ENCODE measurements around the gene APC2.

The APC2 gene

DNA sequence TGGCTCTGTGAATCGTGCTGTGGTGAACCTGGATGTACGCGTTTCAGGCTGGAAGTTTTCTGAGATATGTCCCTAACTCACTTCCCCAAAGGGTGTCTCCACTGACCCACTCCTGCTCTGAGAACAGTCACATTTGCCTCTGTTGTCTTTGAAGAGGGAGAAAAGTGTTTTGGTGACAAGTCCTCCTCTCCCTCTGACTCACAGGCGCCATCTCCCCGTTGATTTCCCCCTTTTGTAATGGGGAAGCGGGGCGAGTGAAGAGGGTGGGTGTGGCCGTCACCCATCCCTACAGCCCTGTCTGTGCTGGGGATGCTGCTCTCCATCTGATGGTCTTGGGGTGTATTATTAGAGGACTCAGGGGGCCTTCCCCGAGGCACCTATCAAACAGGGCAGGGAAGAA, 9.6 kb downstream of the APC2 start:
- Histone ChIP-seq H3K9ac (ENCODE audit: low read length) (no peak overlapping the region), H3K4me3 (ENCODE audit: low read length) (no peak overlapping the region), H3K9me3 (ENCODE audit: control insufficient read depth, low read length) (no peaks in the 10 kb centered on the region), H3K4me1 (ENCODE audit: control insufficient read depth, insufficient read depth, low read length) (peaks cover 26% of the 10 kb centered on the region), H3K36me3 (ENCODE audit: control insufficient read depth, insufficient read depth, low read length) (no peaks in the 10 kb centered on the region), H3K27me3 (ENCODE audit: control insufficient read depth, insufficient read depth, low read length) (peaks cover 40% of the 10 kb centered on the region)

GRCh38 chr19:1460033-1460995, 10.4 kb downstream of the APC2 start:
- Histone ChIP-seq H3K9ac (ENCODE audit: low read length) (no peak overlapping the region), H3K4me3 (ENCODE audit: low read length) (no peak overlapping the region), H3K9me3 (ENCODE audit: control insufficient read depth, low read length) (no peaks in the 10 kb centered on the region), H3K36me3 (ENCODE audit: control insufficient read depth, insufficient read depth, low read length) (no peaks in the 10 kb centered on the region), H3K4me1 (ENCODE audit: control insufficient read depth, insufficient read depth, low read length) (peaks cover 21% of the 10 kb centered on the region), H3K27me3 (ENCODE audit: control insufficient read depth, insufficient read depth, low read length) (peaks cover 40% of the 10 kb centered on the region)

DNA sequence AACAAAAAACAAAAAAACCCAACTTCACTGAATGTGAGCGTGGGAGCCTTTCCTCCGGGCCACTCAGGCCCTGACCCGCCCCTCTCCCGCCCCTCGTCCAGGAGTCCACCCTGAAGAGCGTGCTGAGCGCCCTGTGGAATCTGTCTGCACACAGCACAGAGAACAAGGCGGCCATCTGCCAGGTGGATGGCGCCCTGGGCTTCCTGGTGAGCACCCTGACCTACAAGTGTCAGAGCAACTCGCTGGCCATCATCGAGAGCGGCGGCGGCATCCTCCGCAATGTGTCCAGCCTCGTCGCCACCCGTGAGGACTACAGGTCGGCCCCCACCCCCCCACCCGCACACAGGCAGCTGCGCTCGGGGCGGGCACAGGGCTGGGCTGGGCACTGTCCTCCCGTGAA, 11.9 kb downstream of the APC2 start:
- H3K4me3 ChIP-seq (ENCODE audit: low read length): no peak overlapping the region
- no peaks in the 10 kb centered on the region for H3K36me3 ChIP-seq (ENCODE audit: control insufficient read depth, insufficient read depth, low read length)
- H3K9me3 ChIP-seq (ENCODE audit: control insufficient read depth, low read length): no peaks in the 10 kb centered on the region
- H3K27me3 ChIP-seq (ENCODE audit: control insufficient read depth, insufficient read depth, low read length): peaks cover 40% of the 10 kb centered on the region
- no peak overlapping the region for H3K9ac ChIP-seq (ENCODE audit: low read length)
- H3K4me1 ChIP-seq (ENCODE audit: control insufficient read depth, insufficient read depth, low read length): peaks cover 19% of the 10 kb centered on the region

GRCh38 chr19:1465191-1466016, 15.5 kb downstream of the APC2 start:
- H3K9me3 ChIP-seq (ENCODE audit: control insufficient read depth, low read length): no peaks in the 10 kb centered on the region
- no peak overlapping the region for H3K9ac ChIP-seq (ENCODE audit: low read length)
- no peak overlapping the region for H3K4me3 ChIP-seq (ENCODE audit: low read length)
- H3K36me3 ChIP-seq (ENCODE audit: control insufficient read depth, insufficient read depth, low read length): no peaks in the 10 kb centered on the region
- peaks cover 32% of the 10 kb centered on the region for H3K4me1 ChIP-seq (ENCODE audit: control insufficient read depth, insufficient read depth, low read length)
- H3K27me3 ChIP-seq (ENCODE audit: control insufficient read depth, insufficient read depth, low read length): peaks cover 48% of the 10 kb centered on the region

DNA sequence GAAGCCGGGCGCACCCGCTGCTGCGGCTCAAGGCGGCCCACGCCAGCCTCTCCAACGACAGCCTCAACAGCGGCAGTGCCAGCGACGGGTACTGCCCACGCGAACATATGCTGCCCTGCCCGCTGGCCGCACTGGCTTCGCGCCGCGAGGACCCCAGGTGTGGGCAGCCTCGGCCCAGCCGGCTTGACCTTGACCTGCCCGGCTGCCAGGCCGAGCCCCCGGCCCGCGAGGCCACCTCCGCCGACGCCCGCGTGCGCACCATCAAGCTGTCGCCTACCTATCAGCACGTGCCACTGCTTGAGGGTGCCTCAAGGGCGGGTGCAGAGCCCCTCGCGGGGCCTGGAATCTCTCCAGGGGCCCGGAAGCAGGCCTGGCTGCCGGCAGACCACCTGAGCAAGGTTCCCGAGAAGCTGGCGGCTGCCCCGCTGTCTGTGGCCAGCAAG, 16.1 kb downstream of the APC2 start:
- Histone ChIP-seq H3K27me3 (ENCODE audit: control insufficient read depth, insufficient read depth, low read length) (peaks cover 55% of the 10 kb centered on the region), H3K4me1 (ENCODE audit: control insufficient read depth, insufficient read depth, low read length) (peaks cover 39% of the 10 kb centered on the region), H3K9me3 (ENCODE audit: control insufficient read depth, low read length) (no peaks in the 10 kb centered on the region), H3K4me3 (ENCODE audit: low read length) (no peak overlapping the region), H3K9ac (ENCODE audit: low read length) (no peak overlapping the region), H3K36me3 (ENCODE audit: control insufficient read depth, insufficient read depth, low read length) (no peaks in the 10 kb centered on the region)

- peaks cover 61% of the 10 kb centered on the region for H3K27me3 ChIP-seq (ENCODE audit: control insufficient read depth, insufficient read depth, low read length)
- H3K4me1 ChIP-seq (ENCODE audit: control insufficient read depth, insufficient read depth, low read length): peaks cover 45% of the 10 kb centered on the region
- H3K9me3 ChIP-seq (ENCODE audit: control insufficient read depth, low read length): no peaks in the 10 kb centered on the region
- H3K36me3 ChIP-seq (ENCODE audit: control insufficient read depth, insufficient read depth, low read length): no peaks in the 10 kb centered on the region
- H3K9ac ChIP-seq (ENCODE audit: low read length): no peak overlapping the region
- no peak overlapping the region for H3K4me3 ChIP-seq (ENCODE audit: low read length)
These were observed 16.7 kb downstream of the APC2 start for GRCh38 chr19:1466461-1467214.

DNA sequence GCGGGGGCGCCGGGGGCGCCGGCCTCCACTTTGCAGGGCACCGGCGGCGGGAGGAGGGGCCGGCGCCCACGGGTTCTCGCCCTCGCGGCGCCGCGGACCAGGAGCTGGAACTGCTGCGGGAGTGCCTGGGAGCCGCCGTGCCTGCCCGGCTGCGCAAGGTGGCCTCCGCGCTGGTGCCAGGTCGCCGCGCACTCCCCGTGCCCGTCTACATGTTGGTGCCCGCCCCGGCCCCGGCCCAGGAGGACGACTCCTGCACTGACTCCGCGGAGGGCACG, 17.2 kb downstream of the APC2 start:
- Histone ChIP-seq H3K4me1 (ENCODE audit: control insufficient read depth, insufficient read depth, low read length) (peaks cover 49% of the 10 kb centered on the region), H3K27me3 (ENCODE audit: control insufficient read depth, insufficient read depth, low read length) (peaks cover 66% of the 10 kb centered on the region), H3K36me3 (ENCODE audit: control insufficient read depth, insufficient read depth, low read length) (no peaks in the 10 kb centered on the region), H3K9ac (ENCODE audit: low read length) (no peak overlapping the region), H3K9me3 (ENCODE audit: control insufficient read depth, low read length) (no peaks in the 10 kb centered on the region), H3K4me3 (ENCODE audit: low read length) (no peak overlapping the region)

DNA sequence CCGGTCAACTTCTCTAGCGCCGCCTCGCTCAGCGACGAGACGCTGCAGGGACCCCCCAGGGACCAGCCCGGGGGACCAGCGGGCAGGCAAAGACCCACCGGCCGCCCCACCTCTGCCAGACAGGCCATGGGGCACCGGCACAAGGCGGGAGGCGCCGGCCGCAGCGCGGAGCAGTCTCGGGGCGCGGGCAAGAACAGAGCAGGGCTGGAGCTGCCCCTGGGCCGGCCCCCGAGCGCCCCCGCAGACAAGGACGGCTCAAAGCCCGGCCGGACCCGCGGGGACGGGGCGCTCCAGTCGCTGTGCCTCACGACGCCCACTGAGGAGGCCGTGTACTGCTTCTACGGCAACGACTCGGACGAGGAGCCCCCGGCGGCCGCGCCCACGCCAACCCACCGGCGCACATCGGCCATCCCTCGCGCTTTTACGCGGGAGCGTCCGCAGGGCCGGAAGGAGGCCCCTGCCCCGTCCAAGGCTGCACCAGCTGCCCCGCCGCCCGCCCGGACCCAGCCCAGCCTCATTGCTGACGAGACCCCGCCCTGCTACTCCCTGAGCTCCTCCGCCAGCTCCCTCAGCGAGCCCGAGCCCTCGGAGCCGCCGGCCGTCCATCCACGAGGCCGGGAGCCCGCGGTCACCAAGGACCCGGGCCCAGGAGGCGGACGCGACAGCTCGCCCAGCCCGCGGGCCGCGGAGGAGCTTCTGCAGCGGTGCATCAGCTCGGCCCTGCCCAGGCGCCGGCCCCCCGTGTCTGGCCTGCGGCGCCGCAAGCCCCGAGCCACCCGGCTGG, 17.8 kb downstream of the APC2 start:
- H3K4me1 ChIP-seq (ENCODE audit: control insufficient read depth, insufficient read depth, low read length): peaks cover 51% of the 10 kb centered on the region
- H3K27me3 ChIP-seq (ENCODE audit: control insufficient read depth, insufficient read depth, low read length): peaks cover 71% of the 10 kb centered on the region
- H3K4me3 ChIP-seq (ENCODE audit: low read length): no peak overlapping the region

DNA sequence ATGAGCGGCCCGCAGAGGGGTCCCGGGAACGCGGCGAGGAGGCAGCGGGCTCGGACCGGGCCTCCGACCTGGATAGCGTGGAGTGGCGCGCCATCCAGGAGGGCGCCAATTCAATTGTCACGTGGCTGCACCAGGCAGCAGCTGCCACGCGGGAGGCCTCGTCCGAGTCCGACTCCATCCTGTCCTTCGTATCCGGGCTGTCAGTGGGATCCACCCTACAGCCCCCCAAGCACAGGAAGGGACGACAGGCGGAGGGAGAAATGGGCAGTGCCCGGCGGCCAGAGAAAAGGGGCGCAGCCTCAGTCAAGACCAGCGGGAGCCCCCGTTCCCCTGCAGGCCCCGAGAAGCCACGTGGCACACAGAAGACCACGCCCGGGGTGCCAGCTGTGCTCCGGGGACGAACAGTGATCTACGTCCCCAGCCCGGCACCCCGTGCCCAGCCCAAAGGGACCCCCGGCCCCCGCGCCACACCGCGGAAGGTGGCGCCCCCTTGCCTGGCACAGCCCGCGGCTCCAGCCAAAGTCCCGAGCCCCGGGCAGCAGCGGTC, 18.4 kb downstream of the APC2 start:
- no peak overlapping the region for H3K9ac ChIP-seq (ENCODE audit: low read length)
- H3K36me3 ChIP-seq (ENCODE audit: control insufficient read depth, insufficient read depth, low read length): no peaks in the 10 kb centered on the region
- peaks cover 51% of the 10 kb centered on the region for H3K4me1 ChIP-seq (ENCODE audit: control insufficient read depth, insufficient read depth, low read length)
- H3K27me3 ChIP-seq (ENCODE audit: control insufficient read depth, insufficient read depth, low read length): peaks cover 78% of the 10 kb centered on the region
- H3K9me3 ChIP-seq (ENCODE audit: control insufficient read depth, low read length): no peaks in the 10 kb centered on the region
- H3K4me3 ChIP-seq (ENCODE audit: low read length): no peak overlapping the region

More for the DNA sequence above, 17.8 kb downstream of the APC2 start:
- no peaks in the 10 kb centered on the region for H3K9me3 ChIP-seq (ENCODE audit: control insufficient read depth, low read length)
- no peak overlapping the region for H3K9ac ChIP-seq (ENCODE audit: low read length)
- H3K36me3 ChIP-seq (ENCODE audit: control insufficient read depth, insufficient read depth, low read length): no peaks in the 10 kb centered on the region

- Histone ChIP-seq H3K27me3 (ENCODE audit: control insufficient read depth, insufficient read depth, low read length) (peaks cover 83% of the 10 kb centered on the region), H3K4me3 (ENCODE audit: low read length) (no peak overlapping the region), H3K9ac (ENCODE audit: low read length) (no peak overlapping the region), H3K4me1 (ENCODE audit: control insufficient read depth, insufficient read depth, low read length) (peaks cover 51% of the 10 kb centered on the region), H3K9me3 (ENCODE audit: control insufficient read depth, low read length) (no peaks in the 10 kb centered on the region), H3K36me3 (ENCODE audit: control insufficient read depth, insufficient read depth, low read length) (no peaks in the 10 kb centered on the region)
These were observed 18.9 kb downstream of the APC2 start for GRCh38 chr19:1468821-1469254.

Data from mucosa of stomach (tissue), 1 donor.